ENCODE measurements around the gene HLA-DOB.

GRCh38 chr6:32860674-32861073, 43.9 kb upstream of the HLA-DOB start:
- no peak for TF ChIP-seq ZNF547 (CRISPR knock-in tag; IDR thresholded peaks at IDR 0.05)
- no peak for TF ChIP-seq POLR2AphosphoS5 (IDR thresholded peaks at IDR 0.05; ENCODE audit: low read depth, low read length)
- no peak for TF ChIP-seq TEAD3 (CRISPR knock-in tag; optimal IDR thresholded peaks at IDR 0.05; ENCODE audit: borderline replicate concordance)
- TF ChIP-seq TRAFD1 (CRISPR knock-in tag; IDR thresholded peaks at IDR 0.05; ENCODE audit: borderline replicate concordance) = no peak
- TF ChIP-seq, protein P1, sequence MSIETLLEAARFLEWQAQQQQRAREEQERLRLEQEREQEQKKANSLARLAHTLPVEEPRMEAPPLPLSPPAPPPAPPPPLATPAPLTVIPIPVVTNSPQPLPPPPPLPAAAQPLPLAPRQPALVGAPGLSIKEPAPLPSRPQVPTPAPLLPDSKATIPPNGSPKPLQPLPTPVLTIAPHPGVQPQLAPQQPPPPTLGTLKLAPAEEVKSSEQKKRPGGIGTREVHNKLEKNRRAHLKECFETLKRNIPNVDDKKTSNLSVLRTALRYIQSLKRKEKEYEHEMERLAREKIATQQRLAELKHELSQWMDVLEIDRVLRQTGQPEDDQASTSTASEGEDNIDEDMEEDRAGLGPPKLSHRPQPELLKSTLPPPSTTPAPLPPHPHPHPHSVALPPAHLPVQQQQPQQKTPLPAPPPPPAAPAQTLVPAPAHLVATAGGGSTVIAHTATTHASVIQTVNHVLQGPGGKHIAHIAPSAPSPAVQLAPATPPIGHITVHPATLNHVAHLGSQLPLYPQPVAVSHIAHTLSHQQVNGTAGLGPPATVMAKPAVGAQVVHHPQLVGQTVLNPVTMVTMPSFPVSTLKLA (IDR thresholded peaks at IDR 0.05) = no peak
- TF ChIP-seq CERS6 (CRISPR knock-in tag; IDR thresholded peaks at IDR 0.05) = no peak

Measured in HepG2 (cell line).